ENCODE results near the gene C19orf44.
"Not testable (repeated sequence)": the region's sequence is repeated elsewhere in the genome, so short reads cannot be mapped to it uniquely, and the experiment has no call there.

DNA sequence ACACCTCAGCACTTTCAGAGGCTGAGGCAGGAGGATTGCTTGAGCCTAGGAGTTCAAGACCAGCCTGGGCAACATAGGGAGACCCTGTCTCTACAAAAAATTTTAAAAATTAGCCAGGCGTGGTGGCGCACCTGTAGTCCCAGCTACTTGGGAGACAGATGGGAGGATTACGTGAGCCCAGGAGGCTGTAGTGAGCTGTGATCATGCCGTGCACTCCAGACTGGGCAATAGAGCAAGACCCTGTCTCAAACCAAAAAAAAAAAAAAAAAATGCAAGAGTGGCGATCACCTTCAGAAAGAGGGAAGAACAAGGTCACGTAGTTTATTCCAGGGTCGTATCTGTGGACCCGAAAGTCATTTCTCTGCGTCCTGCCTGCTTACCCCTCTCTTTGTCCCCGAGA lies 16.4 kb downstream of the C19orf44 start:
- TF ChIP-seq SP1 (IDR thresholded peaks at IDR 0.05); ARNT (IDR thresholded peaks at IDR 0.05); BHLHE40 (IDR thresholded peaks at IDR 0.05; ENCODE audit: borderline replicate concordance); FOXM1 (IDR thresholded peaks at IDR 0.05; ENCODE audit: borderline replicate concordance); FOXA1 (IDR thresholded peaks at IDR 0.05); CTBP1 (IDR thresholded peaks at IDR 0.05; ENCODE audit: borderline replicate concordance): not testable (repeated sequence)
